ENCODE results near the gene PCDHGB6.
"Not testable (repeated sequence)": the region's sequence is repeated elsewhere in the genome, so short reads cannot be mapped to it uniquely, and the experiment has no call there.

The PCDHGB6 gene

GRCh38 chr5:141407790-141408505 lies at the start of gene PCDHGB6:
Gene PCDHGB6 (plus strand): TSS chr5:141408021. CDS start chr5:141408203, 182 bp downstream.
- not testable (repeated sequence) for H3K27ac ChIP-seq (ENCODE audit: low read depth, low read length); H3K36me3 ChIP-seq (ENCODE audit: control insufficient read depth in 1 of 2, insufficient read depth in 2 of 2, low read length in 2 of 2); H3K9ac ChIP-seq (ENCODE audit: low read depth in 1 of 2, low read length in 2 of 2); H3K27me3 ChIP-seq (ENCODE audit: control insufficient read depth in 1 of 2, insufficient read depth in 2 of 2, low read length in 2 of 2); H3K4me1 ChIP-seq (ENCODE audit: control insufficient read depth in 1 of 2, insufficient read depth in 2 of 2, low read length in 2 of 2)
- Histone ChIP-seq H3K4me3 (ENCODE audit: low read depth in 1 of 2, low read length in 2 of 2) (peak within 1 kb of the TSS in 1 of 2 donors; percentile 36), H3K9me3 (ENCODE audit: control insufficient read depth in 1 of 2, low read length in 2 of 2) (peaks cover 26 to 43% of the 10 kb centered on the region in 2 donors)

- H3K9me3 ChIP-seq (ENCODE audit: control insufficient read depth in 1 of 2, low read length in 2 of 2): peaks cover 39 to 49% of the 10 kb centered on the region in 2 donors
- H3K36me3 ChIP-seq (ENCODE audit: control insufficient read depth in 1 of 2, insufficient read depth in 2 of 2, low read length in 2 of 2): no peaks in the 10 kb centered on the region
- H3K9ac ChIP-seq (ENCODE audit: low read depth in 1 of 2, low read length in 2 of 2): no peak within 1 kb of the TSS
- no peaks in the 10 kb centered on the region for H3K4me1 ChIP-seq (ENCODE audit: control insufficient read depth in 1 of 2, insufficient read depth in 2 of 2, low read length in 2 of 2)
- H3K4me3 ChIP-seq (ENCODE audit: low read depth in 1 of 2, low read length in 2 of 2): peak within 1 kb of the TSS; percentile 52 to 66
- H3K27ac ChIP-seq (ENCODE audit: low read depth, low read length): no peak within 1 kb of the TSS
- no peaks in the 10 kb centered on the region for H3K27me3 ChIP-seq (ENCODE audit: control insufficient read depth in 1 of 2, insufficient read depth in 2 of 2, low read length in 2 of 2)
These were observed 47.9 kb upstream of the PCDHGB6 start, which contains the start of gene PCDHGB2 for GRCh38 chr5:141359790-141360426. Gene PCDHGB2 (plus strand): TSS chr5:141359994. CDS start chr5:141360136, 142 bp downstream.

DNA sequence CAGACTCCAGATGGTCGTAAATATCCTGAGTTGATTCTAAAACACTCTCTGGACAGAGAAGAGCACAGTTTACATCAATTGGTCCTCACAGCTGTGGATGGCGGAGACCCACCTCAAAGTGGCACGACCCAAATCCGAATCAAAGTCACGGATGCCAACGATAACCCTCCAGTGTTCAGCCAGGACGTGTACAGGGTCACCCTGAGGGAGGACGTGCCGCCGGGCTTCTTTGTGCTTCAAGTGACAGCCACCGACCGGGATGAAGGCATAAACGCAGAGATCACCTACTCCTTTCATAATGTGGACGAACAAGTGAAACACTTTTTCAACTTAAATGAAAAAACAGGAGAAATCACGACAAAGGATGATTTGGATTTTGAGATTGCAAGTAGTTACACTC lies 47.1 kb upstream of the PCDHGB6 start:
- H3K9me3 ChIP-seq (ENCODE audit: control insufficient read depth in 1 of 2, low read length in 2 of 2): peaks cover 42 to 50% of the 10 kb centered on the region in 2 donors
- H3K4me3 ChIP-seq (ENCODE audit: low read depth in 1 of 2, low read length in 2 of 2): peak overlapping the region in 1 of 2 donors; percentile 66
- H3K27ac ChIP-seq (ENCODE audit: low read depth, low read length): no peak overlapping the region
- no peak overlapping the region for H3K9ac ChIP-seq (ENCODE audit: low read depth in 1 of 2, low read length in 2 of 2)
- H3K27me3 ChIP-seq (ENCODE audit: control insufficient read depth in 1 of 2, insufficient read depth in 2 of 2, low read length in 2 of 2): no peaks in the 10 kb centered on the region
- no peaks in the 10 kb centered on the region for H3K36me3 ChIP-seq (ENCODE audit: control insufficient read depth in 1 of 2, insufficient read depth in 2 of 2, low read length in 2 of 2)
- H3K4me1 ChIP-seq (ENCODE audit: control insufficient read depth in 1 of 2, insufficient read depth in 2 of 2, low read length in 2 of 2): no peaks in the 10 kb centered on the region

DNA sequence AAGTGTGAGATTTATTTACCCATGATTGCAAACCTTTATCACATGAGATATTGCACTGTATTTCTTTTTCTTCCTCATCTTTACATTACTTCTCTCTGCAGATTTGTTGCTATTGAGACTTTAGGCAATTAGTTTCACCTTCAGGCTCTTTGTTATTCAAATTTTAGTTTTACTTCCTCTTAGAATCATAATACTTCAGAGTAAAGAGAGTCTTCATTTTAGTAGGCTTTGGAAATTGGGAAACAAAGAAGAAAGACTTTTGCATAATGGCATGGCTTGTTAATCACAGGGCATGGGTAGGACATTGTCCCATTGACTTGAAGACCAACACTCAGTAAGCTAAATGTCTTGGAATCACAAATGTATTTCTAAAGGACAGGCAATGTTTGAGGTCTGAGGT lies 45.1 kb upstream of the PCDHGB6 start:
- Histone ChIP-seq H3K27ac (ENCODE audit: low read depth, low read length) (no peak overlapping the region), H3K4me3 (ENCODE audit: low read depth in 1 of 2, low read length in 2 of 2) (no peak overlapping the region), H3K9ac (ENCODE audit: low read depth in 1 of 2, low read length in 2 of 2) (no peak overlapping the region), H3K27me3 (ENCODE audit: control insufficient read depth in 1 of 2, insufficient read depth in 2 of 2, low read length in 2 of 2) (no peaks in the 10 kb centered on the region), H3K36me3 (ENCODE audit: control insufficient read depth in 1 of 2, insufficient read depth in 2 of 2, low read length in 2 of 2) (no peaks in the 10 kb centered on the region), H3K9me3 (ENCODE audit: control insufficient read depth in 1 of 2, low read length in 2 of 2) (peaks cover 31 to 43% of the 10 kb centered on the region in 2 donors), H3K4me1 (ENCODE audit: control insufficient read depth in 1 of 2, insufficient read depth in 2 of 2, low read length in 2 of 2) (no peaks in the 10 kb centered on the region)

GRCh38 chr5:141363952-141364660 lies 43.7 kb upstream of the PCDHGB6 start, which contains the start of gene PCDHGA5:
Gene PCDHGA5 (plus strand): TSS chr5:141364162. CDS start chr5:141364331, 169 bp downstream.
- H3K27ac ChIP-seq (ENCODE audit: low read depth, low read length): no peak within 1 kb of the TSS
- no peaks in the 10 kb centered on the region for H3K27me3 ChIP-seq (ENCODE audit: control insufficient read depth in 1 of 2, insufficient read depth in 2 of 2, low read length in 2 of 2)
- no peaks in the 10 kb centered on the region for H3K4me1 ChIP-seq (ENCODE audit: control insufficient read depth in 1 of 2, insufficient read depth in 2 of 2, low read length in 2 of 2)
- no peak within 1 kb of the TSS for H3K4me3 ChIP-seq (ENCODE audit: low read depth in 1 of 2, low read length in 2 of 2)
- H3K9ac ChIP-seq (ENCODE audit: low read depth in 1 of 2, low read length in 2 of 2): no peak within 1 kb of the TSS
- H3K9me3 ChIP-seq (ENCODE audit: control insufficient read depth in 1 of 2, low read length in 2 of 2): peaks cover 31 to 43% of the 10 kb centered on the region in 2 donors
- no peaks in the 10 kb centered on the region for H3K36me3 ChIP-seq (ENCODE audit: control insufficient read depth in 1 of 2, insufficient read depth in 2 of 2, low read length in 2 of 2)

DNA sequence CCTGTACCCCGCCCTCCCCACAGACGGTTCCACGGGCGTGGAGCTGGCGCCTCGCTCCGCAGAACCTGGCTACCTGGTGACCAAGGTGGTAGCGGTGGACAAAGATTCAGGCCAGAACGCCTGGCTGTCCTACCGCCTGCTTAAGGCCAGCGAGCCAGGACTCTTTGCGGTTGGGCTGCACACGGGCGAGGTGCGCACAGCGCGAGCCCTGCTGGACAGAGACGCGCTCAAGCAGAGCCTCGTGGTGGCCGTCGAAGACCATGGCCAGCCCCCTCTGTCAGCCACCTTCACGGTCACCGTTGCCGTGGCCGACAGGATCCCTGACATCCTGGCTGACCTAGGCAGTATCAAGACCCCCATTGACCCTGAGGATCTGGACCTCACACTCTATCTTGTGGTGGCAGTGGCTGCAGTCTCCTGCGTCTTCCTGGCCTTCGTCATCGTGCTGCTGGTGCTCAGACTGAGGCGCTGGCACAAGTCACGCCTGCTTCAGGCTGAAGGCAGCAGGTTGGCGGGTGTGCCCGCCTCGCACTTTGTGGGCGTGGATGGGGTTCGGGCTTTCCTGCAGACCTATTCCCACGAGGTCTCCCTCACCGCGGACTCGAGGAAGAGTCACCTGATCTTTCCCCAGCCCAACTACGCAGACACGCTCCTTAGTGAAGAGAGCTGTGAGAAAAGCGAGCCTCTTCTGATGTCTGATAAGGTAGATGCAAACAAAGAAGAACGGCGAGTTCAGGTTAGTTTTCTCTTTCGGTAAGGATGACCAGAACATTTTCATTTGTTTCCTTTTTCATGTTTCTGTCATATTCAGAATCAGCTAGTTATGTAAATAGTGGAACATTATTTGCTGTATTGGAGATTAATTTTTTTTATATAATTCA lies 41.6 kb upstream of the PCDHGB6 start:
- H3K27me3 ChIP-seq (ENCODE audit: control insufficient read depth in 1 of 2, insufficient read depth in 2 of 2, low read length in 2 of 2): peaks cover 0 to 5% of the 10 kb centered on the region in 2 donors
- no peak overlapping the region for H3K9ac ChIP-seq (ENCODE audit: low read depth in 1 of 2, low read length in 2 of 2)
- no peaks in the 10 kb centered on the region for H3K4me1 ChIP-seq (ENCODE audit: control insufficient read depth in 1 of 2, insufficient read depth in 2 of 2, low read length in 2 of 2)
- no peak overlapping the region for H3K27ac ChIP-seq (ENCODE audit: low read depth, low read length)
- H3K4me3 ChIP-seq (ENCODE audit: low read depth in 1 of 2, low read length in 2 of 2): no peak overlapping the region
- H3K9me3 ChIP-seq (ENCODE audit: control insufficient read depth in 1 of 2, low read length in 2 of 2): peaks cover 34 to 38% of the 10 kb centered on the region in 2 donors
- no peaks in the 10 kb centered on the region for H3K36me3 ChIP-seq (ENCODE audit: control insufficient read depth in 1 of 2, insufficient read depth in 2 of 2, low read length in 2 of 2)

GRCh38 chr5:141369994-141370848 lies 37.6 kb upstream of the PCDHGB6 start, which contains the start of gene PCDHGB3:
Gene PCDHGB3 (plus strand): TSS chr5:141370242. CDS start chr5:141370395, 153 bp downstream.
- Histone ChIP-seq H3K27me3 (ENCODE audit: control insufficient read depth in 1 of 2, insufficient read depth in 2 of 2, low read length in 2 of 2) (peaks cover 0 to 5% of the 10 kb centered on the region in 2 donors), H3K4me3 (ENCODE audit: low read depth in 1 of 2, low read length in 2 of 2) (peak within 1 kb of the TSS; percentile 18 to 49), H3K27ac (ENCODE audit: low read depth, low read length) (no peak within 1 kb of the TSS), H3K9me3 (ENCODE audit: control insufficient read depth in 1 of 2, low read length in 2 of 2) (peaks cover 38 to 46% of the 10 kb centered on the region in 2 donors), H3K4me1 (ENCODE audit: control insufficient read depth in 1 of 2, insufficient read depth in 2 of 2, low read length in 2 of 2) (no peaks in the 10 kb centered on the region), H3K36me3 (ENCODE audit: control insufficient read depth in 1 of 2, insufficient read depth in 2 of 2, low read length in 2 of 2) (no peaks in the 10 kb centered on the region), H3K9ac (ENCODE audit: low read depth in 1 of 2, low read length in 2 of 2) (no peak within 1 kb of the TSS)

DNA sequence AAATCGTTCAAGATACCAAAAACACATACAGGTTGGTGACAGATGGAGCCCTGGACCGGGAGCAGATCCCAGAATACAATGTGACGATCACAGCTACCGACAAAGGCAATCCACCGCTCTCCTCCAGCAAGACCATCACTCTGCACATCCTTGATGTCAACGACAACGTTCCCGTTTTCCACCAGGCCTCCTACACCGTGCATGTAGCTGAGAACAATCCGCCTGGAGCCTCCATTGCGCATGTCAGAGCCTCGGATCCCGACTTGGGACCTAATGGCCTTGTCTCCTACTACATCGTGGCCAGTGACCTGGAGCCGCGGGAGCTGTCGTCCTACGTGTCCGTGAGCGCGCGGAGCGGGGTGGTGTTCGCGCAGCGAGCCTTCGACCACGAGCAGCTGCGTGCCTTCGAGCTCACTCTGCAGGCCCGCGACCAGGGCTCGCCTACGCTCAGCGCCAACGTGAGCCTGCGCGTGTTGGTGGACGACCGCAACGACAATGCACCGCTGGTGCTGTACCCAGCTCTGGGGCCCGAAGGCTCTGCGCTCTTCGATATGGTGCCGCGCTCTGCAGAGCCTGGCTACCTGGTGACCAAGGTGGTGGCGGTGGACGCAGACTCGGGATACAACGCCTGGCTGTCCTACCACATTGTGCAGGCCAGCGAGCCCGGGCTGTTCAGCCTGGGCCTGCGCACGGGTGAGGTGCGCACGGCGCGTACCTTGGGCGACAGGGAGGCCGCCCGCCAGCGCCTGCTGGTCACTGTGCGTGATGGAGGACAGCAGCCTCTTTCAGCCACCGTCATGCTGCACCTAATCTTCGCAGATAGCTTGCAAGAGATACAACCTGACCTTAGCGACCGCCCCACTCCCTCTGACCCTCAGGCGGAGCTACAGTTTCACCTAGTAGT lies 36.0 kb upstream of the PCDHGB6 start:
- Histone ChIP-seq H3K27ac (ENCODE audit: low read depth, low read length) (no peak overlapping the region), H3K4me1 (ENCODE audit: control insufficient read depth in 1 of 2, insufficient read depth in 2 of 2, low read length in 2 of 2) (no peaks in the 10 kb centered on the region), H3K27me3 (ENCODE audit: control insufficient read depth in 1 of 2, insufficient read depth in 2 of 2, low read length in 2 of 2) (peaks cover 0 to 5% of the 10 kb centered on the region in 2 donors), H3K9ac (ENCODE audit: low read depth in 1 of 2, low read length in 2 of 2) (no peak overlapping the region), H3K36me3 (ENCODE audit: control insufficient read depth in 1 of 2, insufficient read depth in 2 of 2, low read length in 2 of 2) (no peaks in the 10 kb centered on the region), H3K4me3 (ENCODE audit: low read depth in 1 of 2, low read length in 2 of 2) (peak overlapping the region in 1 of 2 donors; percentile 21), H3K9me3 (ENCODE audit: control insufficient read depth in 1 of 2, low read length in 2 of 2) (peaks cover 40 to 47% of the 10 kb centered on the region in 2 donors)
